GM21723 (cell line): ENCODE results near the gene SLC2A9.
"Not testable (repeated sequence)": the region's sequence is repeated elsewhere in the genome, so short reads cannot be mapped to it uniquely, and the experiment has no call there.

Source experiments
- ATAC-seq: cut with Tn5 transposase; IDR thresholded peaks from one replicate; pipeline ENCODE4 v1.9.1; 2021; ENCODE audit warnings: mild to moderate bottlenecking, moderate library complexity; ENCODE audit not compliant: unreplicated experiment

Gene SLC2A9

GRCh38 chr4:9933956-9934355 lies 87.3 kb downstream of the SLC2A9 start:
- ATAC-seq: no peak

- no peak for ATAC-seq
These were observed 88.1 kb downstream of the SLC2A9 start for GRCh38 chr4:9933184-9933583.

DNA sequence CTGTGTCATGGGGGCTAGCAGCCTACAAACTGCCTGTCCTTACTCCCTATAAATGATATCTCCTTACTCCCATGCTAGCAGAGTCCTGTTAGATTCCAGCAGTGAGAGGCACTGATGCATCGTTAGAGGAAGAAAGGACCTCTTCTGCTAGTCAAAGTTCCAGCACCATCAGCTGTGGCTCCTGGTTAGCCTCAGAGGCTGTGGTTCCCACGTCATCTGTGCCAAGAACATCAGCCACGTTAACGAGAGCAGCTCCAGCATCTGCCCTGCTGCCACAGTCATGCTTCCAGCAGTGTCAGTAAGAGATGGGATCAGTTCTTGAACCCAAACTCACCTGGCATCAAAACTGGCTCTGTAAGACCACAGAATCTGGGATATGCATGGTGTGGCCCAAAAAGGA lies 88.5 kb downstream of the SLC2A9 start:
- ATAC-seq: no peak

- ATAC-seq: no peak
These were observed 90.2 kb downstream of the SLC2A9 start for GRCh38 chr4:9931146-9931545.

DNA sequence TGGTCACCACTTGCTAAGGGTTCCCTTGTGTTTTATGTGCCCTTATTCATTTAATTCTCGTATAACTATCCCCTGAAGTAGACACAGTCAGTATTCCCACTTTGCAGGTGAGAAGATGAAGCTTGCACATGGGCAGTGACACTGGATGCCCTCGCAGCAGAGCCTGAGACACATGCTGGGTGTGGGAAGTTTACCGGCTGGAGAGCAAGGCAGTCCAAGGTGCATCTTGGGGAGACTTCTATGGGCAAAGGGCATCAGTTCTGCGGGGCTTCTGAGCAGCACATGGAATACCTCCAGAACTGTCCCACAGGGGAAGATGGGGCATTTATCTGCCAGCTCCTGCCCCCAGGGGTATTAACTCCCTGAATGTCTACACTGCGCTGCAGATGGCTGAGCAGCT lies 92.2 kb downstream of the SLC2A9 start:
- no peak for ATAC-seq

DNA sequence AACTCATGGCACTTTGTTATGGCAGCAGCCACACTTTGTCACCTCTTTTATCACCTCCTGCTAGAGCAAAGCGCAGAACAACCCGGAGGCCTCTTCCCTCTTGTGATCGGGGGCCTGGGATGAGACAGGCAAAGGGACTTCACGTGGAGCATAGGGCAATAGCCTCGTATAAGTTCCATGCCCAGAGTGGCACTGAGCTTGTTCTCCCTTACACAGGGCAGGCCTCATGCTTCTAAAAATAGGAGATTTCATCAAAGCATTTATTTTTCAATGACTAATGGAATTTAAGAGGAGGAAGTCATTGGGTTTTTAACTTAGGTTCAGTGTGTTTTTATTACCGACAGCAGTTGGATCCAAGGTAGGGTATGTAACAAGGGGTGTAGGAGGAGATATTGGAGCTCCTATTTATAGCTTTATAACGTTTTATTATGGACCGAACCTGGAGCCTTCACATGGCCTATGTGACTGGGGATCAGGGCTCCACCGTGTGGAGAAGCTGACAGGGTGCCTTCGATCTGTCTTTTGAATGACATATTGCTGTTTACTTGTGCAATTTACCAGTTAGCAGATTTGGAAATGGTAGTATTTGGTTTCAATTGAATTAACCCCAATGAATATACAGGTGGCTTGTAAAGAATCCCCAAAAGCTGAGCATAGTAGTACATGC lies 93.8 kb downstream of the SLC2A9 start:
- ATAC-seq: no peak

DNA sequence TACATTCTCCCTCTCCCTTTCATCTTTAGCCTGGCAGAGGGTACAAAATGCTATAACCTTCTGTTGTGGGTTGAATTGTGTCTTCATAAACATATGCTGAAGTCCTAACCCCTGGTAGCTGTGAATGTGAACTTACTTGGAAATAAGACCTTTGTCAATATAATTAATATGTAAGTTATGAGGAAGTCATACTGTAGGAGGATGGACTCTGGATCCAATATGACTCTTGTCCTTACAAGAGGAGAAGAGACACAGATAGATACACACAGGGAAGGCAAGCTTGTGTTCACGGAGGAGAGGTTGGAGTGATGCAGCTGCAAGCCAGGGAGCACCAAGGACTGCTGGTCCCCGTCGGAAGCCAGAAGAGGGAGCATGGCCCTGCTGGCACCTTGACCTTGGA lies 94.7 kb downstream of the SLC2A9 start:
- no peak for ATAC-seq

DNA sequence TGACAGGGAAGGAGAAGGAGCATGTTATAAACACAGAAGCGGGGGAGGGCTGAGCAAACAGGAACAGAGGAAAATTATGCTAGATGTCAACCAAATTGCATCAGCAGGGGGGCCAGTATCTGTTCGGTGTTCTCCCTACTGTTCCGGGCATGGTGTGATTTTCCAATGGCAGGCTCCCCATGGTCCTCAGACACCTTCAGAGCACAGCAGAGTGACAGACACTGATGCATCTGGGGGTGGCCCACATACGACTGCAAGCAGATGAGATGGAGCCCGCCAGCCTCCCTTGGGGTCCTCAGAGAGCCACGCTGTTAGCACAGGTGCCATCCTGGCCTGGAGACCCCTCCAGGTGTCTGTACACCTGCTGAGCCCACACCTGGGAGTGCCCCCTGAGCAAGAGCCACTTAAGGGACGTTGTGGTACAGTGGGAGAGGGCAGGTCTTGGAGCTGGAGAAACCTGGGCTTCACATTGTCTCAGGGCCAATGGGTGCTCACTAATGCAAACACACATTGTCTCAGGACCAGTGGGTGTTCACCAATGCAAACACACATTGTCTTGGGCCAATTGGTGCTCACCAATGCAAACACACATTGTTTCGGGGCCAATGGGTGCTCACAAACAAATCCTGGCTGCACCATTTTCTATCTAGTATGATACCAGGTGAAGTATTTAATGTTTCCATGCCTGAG lies 95.4 kb downstream of the SLC2A9 start:
- no peak for ATAC-seq

GRCh38 chr4:9924750-9925149 lies 96.5 kb downstream of the SLC2A9 start:
- ATAC-seq: no peak

DNA sequence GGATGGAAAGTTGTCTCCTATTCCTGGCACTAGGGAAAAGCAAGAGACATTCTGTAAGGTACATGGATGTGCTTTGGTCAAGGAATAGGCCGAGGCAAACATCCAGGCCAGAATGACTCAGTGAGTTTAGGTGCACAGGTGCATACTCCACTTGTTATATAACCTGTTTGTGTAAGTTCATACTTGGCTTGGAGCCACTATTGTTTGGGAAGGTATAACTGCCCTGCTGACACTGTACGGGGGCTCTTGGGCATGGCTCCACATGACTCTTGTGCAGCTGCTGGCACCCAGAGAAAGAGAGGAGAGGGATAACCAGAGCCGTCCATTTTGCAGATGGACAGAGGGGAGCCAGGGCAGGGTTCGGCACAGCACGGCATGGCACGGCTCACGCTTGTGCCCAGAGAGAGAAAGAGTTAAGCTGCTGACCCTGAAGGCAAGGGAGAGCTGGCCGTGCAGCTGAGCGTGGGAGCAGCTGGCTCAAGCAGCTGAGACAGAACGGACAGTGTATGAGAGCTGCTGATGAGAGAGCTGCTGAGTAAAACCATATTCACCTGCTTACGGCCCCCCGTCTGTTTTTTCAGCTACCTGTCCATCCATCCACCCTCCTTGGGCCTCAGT lies 98.0 kb downstream of the SLC2A9 start:
- ATAC-seq: no peak

GRCh38 chr4:9921326-9921725 lies 100.0 kb downstream of the SLC2A9 start:
- no peak for ATAC-seq

DNA sequence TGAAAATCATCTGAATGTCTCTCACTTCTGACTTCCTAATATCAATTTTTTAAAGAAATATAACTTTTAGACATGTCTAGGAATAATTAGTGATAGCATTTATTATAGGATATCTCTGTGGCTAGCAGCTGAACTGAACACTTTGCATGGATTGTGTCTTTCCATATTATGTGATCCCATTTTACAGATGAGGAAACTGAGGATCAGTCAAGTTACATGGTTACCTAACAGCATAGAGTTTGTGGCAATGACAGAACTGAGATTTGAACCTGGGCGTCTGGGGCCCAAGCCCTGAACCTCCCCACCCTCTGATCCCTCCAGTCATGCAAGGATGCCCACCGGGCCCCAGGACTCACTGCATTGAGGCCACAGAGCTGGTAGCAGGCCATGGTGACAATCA lies 101.3 kb downstream of the SLC2A9 start:
- ATAC-seq: no peak

- no peak for ATAC-seq
These were observed 102.2 kb downstream of the SLC2A9 start for GRCh38 chr4:9919047-9919446.

GRCh38 chr4:9918484-9918883 lies 102.8 kb downstream of the SLC2A9 start:
- ATAC-seq: no peak

- ATAC-seq: no peak
These were observed 104.4 kb downstream of the SLC2A9 start for GRCh38 chr4:9916937-9917336.

DNA sequence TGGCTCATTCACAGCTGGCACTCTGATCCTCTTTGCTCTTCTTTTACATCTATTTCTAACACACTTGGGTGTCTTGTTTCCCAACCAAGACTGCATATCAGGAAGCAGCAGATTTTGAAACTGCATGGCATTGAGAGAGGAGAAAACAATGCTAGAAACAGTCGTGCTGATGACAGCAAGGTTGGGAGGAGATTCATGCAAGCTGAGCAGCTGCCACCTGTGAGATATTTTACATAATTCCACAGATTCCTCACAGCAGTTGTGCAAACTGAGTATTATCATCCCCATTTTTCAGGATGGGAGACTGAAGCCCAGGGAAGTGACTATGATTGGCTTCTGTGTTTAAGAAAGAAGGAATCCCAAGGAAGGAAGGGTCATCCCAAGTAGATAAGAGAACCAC lies 105.0 kb downstream of the SLC2A9 start:
- no peak for ATAC-seq

DNA sequence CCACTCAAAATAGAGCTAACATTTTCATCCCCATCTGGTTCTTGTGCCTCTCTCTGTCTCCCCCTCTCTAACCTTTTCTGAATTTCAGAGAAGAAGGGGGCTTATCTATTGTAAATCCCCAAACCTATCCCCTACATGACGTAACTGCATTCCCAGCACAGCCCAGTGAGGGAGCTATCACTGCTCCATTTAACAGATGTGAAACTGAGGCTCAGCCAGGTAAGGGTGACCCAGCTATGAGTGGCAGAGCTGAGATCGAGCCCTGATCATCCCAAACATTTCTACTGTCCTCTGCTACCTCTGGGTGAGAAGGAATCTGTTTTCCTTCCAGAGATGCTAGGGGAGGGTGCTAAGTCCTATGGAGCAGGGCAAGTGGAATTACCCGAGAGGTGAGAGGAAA lies 107.5 kb downstream of the SLC2A9 start:
- ATAC-seq: no peak

DNA sequence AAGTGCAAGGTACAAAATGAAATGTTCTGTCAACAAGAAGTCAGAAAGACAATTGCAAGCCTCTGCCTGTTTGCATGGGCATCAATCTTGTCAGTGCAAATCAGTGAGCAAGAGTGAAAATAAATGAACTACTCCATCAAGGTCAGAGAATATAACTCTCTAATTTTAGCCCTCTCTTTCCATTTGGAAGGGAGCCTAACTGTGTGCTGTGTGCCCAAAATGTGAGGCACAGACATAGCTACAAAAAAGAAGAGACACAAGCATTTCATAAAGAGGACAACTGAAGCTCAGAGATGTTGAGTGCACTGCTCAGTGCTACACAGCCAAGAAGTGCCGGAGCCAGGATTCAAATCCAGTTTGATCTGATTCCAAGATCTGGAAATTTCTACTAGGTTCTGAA lies 114.3 kb downstream of the SLC2A9 start:
- ATAC-seq: no peak

DNA sequence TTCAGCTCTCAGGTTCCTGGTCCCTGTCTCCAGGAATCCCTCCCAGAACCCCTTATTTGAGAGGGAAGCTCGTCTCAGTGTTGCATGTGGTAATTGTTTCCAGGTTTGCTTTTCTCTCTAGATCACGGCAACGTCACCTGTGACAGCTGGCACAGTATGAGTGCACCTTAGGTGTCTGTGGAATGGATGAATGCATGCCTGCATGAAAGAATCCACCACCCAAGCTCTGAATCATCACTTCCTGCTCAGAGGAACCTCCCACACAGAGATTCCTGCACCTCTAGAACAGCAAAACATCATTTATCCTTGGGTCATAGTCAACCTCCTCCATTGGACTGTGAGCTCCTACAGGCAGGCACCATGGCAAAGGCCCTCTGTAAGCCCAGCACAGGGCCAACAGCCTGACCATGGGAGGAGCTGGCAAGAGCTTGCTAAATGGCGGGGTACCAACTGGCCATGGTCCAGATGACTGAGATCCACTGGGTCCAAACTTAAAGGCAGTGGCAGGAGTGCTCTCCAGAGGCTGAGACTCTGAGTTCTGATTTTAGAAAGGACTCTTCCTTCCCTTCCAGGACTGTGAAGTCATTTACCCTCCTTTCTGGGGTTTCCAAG lies 116.2 kb downstream of the SLC2A9 start:
- no peak for ATAC-seq

GRCh38 chr4:9903317-9903716 lies 118.0 kb downstream of the SLC2A9 start:
- no peak for ATAC-seq

- no peak for ATAC-seq
These were observed 120.0 kb downstream of the SLC2A9 start for GRCh38 chr4:9901257-9901656.

GRCh38 chr4:9900633-9901032 lies 120.7 kb downstream of the SLC2A9 start:
- not testable (repeated sequence) for ATAC-seq
